ENCODE data around the gene HYAL3.
"Not testable (repeated sequence)": the region's sequence is repeated elsewhere in the genome, so short reads cannot be mapped to it uniquely, and the experiment has no call there.

Gene HYAL3

DNA sequence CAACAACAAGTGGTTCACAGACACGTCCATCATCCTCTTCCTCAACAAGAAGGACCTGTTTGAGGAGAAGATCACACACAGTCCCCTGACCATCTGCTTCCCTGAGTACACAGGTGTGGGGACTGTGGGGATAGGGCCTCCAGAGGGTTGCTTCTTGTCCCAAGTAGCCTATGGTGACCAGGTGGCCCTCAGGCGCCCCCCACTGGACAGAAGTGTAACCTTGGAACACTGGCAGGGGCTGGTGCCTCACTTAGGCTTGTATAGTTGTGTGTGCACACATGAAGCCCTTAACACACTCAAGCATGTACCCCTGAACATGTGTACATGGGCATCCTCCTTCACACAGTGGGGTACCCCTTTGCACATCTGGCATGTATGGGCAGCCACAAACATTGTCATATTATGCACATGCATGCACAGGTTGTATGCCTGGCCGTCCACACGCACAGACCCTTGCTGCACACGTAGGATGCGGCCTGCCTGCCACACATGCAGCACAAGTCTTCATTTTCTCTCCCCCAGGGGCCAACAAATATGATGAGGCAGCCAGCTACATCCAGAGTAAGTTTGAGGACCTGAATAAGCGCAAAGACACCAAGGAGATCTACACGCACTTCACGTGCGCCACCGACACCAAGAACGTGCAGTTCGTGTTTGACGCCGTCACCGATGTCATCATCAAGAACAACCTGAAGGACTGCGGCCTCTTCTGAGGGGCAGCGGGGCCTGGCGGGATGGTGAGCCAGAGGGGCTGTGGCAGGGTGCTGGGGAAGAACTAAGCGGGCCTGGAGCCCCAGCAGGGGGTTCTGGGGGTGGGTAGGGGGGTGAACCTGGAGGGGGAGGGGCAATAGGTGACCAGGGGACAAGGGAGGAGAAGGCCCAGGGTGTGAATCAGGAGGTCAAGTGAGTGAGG, 42.0 kb downstream of the HYAL3 start:
- DNase-seq (ENCODE audit: low spot score), result peak; percentile 42

DNA sequence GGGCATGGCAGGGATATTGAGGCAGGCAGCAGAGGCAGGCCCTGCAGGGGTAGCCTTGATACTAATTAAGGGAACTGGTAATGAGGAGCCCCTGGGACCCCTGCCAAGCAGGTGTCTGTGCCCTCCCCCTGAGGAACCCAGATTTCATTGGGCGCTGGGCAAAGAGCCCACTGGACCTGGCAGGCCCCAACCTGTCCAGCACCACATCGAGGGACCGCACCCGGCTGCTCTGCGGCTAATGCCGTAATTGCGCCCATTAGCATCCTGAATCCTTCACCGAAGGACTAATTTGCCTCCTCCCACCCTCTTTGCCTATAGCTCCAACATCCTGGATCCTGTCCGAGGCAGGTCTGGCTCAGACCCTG, 44.0 kb downstream of the HYAL3 start:
- no peak for DNase-seq (ENCODE audit: low spot score)

DNA sequence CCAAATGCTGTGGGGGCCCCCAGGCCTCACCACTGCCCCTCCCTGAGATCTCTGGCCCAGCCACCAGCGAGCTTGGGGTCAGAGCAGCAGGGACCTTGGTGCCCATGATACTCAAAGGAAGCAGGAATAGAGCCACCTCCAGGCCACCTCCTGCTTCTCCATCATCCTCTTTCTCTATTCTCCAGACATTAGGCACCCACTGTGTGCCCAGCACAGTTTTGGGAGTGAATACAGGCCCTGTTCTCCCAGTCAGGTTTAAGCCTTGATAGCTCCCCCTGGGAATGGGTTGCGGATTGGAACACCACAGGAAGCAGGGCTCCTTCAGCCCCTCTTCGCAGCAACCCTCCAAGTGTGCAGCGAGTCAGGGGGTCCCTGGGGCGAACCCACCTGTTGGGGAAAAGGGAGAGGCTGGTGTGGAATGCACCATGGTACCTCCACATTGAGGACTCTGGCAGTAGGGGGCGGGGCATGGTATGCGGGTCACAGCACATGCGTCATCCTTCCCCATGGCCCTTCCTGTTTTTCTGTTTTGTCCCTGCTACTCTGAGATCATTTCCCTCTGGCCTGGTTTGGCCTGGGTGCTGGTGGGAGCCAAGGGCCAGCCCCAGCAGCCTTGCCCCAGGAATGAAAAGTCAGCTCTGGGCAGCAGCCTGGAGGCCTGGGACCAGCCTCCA, 44.5 kb downstream of the HYAL3 start:
- DNase-seq (ENCODE audit: low spot score), result no peak

DNA sequence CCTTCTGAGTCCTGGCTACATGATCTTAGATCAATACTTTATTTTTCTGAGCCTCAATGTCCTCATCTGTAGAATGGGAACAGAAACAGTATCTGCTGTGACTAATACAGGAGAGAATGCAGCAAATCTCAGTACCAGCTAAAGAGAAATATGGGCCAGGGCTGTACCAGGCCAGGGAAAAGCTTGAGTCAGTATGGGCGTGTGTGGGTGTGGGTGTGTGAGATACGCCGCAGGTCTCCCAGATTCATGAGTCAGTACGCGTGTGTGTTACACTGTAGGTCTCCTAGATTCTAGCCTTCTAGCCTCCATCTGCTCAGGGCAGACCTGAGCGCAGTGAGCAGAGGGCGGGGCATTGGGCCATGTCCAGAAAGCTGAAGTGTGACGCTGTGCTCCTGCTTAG, 48.0 kb downstream of the HYAL3 start:
- peak; percentile 78 for DNase-seq (ENCODE audit: low spot score)

DNA sequence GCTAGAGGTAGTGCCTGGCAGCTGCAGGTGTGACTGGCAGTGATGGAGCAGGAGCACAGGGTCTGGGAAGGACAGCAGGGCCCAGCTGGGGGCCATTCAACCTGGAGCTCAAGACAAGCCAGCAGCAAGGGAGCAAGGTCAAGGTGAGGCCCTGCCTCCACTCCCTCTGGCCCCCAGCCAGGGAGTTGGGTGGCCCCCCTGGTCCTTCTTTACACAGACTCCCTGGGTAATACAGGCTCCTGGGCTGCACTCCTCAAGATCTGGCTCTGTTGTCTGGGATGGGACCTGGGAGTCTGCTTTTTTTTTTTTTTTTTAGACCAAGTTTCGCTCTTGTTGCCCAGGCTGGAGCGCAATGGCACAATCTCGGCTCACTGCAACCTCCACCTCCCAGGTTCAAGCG, 48.7 kb downstream of the HYAL3 start:
- DNase-seq (ENCODE audit: low spot score), result no peak

DNA sequence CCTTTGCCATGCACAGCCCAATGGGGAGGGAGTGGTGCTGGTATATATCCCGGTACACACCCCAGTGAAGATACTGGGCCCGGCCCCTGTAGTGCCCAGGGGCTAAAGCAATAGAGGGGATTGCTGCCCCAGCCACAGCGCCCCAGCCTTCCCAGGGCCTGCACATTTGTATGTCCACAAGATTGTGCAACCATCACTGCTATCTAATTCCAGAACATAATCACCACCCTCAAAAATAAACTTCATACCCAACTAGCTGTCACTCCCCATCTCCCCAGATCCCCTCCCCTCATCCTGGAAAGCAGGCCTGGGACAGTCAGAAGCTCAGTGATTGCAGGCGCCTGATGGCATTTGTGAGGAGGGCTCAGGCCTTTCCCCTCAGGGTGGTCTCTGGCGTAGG, 49.7 kb downstream of the HYAL3 start:
- DNase-seq (ENCODE audit: low spot score), result no peak

DNA sequence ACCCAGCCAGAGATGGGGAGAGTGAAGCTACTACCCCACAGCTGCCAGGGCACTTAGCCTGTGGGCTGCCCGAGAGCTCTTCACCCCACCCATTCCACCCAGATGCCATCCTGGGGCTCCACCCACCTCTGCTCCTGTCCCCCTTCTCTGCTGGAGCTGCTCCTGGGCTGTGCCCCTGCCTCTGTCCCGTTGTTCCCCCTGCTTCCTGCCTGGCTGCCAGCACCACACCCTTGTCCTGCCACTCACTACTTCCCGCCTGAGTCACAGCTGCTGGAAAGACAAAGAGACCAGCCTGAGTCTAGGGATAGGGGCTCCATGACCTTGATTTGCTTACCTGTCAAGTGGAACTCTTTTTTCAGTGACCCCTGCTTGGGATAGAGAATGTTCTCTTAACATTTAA, 50.8 kb downstream of the HYAL3 start:
- no peak for DNase-seq (ENCODE audit: low spot score)

DNA sequence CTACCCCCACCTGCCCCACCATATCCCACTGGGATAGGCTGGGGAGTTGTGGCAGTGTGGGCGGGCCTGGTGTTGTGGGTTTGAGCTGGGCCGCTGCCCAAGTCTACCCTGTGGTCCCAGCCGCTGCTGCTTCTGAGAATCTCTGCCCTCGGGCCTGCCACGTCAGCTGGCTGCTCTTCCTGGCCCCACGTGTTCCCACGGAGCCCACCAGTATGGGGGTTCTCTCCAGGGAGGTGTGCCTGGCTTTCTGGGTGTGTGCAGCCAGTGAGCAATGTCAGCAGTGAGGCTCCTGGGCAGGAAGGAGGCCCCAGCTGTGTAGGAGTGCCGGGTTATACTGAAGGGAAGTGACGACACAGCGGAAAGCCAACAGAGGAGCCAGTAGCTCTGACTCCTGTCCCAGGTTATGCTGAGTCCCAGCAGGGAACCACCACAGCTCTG, 52.7 kb downstream of the HYAL3 start:
- no peak for DNase-seq (ENCODE audit: low spot score)

DNA sequence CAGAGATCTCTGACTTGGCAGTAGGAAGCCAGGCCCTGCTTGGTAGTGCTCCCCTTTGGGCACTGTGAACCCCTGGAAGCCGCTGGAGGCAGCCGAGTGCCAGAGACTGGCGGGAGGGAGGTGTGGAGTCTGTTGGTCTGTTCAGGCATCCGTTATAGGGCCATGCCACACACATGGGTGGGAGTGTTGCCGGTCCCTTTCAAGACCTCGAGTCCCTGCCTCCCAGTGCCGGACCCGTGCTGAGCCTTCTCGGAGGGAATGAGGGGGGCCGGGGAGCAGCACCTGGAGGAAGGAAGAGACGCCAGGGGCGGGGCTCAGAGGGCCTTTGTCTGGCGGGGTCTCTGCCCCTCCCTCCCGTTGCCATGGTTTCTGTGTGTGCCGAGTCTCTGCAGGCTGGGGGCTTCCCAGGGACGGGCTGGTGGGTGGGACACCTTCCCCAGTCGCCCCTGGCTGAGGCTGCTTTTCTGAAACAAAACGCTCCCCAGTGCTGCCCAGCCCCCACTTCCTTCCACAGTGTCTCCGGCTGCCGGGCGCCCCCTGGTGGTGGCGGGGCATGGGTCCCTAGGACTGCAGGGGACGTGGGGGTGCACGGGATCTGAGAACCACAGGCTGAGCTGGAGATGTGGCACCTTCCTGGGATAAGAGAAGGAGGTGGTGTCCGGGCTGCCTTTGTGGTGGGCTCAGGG, 53.2 kb downstream of the HYAL3 start:
- peak; percentile 89 for DNase-seq (ENCODE audit: low spot score)

DNA sequence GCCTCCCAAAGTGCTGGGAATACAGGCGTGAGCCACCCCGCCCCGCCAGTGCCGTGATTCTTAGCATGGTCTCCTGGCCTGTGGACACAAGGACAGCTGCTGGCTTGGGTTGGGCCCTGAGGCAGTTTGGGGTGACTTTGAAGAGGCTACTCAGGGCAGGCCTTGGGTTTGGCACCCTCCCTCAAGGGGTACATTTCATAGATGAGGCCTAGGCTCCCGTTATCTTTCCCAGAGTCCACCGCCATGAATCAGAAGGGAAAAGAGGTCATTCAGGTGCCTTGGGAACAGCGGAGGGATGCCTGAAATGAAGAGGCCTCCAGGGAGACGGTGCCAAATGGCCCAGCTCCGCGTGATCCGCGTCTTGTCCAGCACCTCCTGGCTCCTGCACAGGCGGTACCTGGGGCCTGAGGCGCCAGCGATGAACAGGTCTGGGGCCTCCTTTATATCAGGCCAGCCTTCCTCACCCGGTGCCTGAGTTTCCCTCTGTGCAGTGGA, 53.9 kb downstream of the HYAL3 start:
- DNase-seq (ENCODE audit: low spot score), result no peak

DNA sequence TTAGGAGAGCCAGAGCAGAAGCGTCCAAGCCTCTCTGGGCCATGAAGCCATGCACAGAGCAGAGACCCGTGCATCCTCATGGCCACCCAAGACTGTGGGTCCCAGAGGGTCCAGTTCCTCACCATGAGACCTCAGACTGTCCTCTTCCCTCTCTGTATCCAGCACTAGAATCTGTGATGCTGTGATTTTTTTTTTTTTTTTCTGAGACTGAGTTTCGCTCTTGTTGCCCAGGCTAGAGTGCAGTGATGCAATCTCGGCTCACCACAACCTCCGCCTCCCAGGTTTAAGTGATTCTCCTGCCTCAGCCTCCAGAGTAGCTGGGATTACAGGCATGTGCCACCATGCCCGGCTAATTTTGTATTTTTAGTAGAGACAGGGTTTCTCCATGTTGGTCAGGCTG, 54.4 kb downstream of the HYAL3 start:
- not testable (repeated sequence) for DNase-seq (ENCODE audit: low spot score)

DNA sequence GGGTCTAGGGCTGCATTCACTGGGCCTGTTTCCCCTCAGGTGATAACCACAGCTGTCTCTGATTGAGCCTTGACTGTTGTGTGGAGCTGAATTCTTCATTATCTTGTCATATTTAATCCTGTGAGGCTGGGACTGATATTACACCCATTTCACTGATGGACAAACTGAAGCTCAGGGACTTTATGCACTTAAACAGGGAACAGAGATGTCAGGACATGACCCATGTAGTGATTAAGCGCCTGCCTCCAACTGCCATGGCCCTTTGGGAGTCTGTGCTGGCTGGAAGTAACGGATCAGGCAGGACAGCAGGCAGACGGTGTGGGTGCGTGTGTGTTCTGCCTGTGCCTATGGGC, 55.7 kb downstream of the HYAL3 start:
- no peak for DNase-seq (ENCODE audit: low spot score)

DNA sequence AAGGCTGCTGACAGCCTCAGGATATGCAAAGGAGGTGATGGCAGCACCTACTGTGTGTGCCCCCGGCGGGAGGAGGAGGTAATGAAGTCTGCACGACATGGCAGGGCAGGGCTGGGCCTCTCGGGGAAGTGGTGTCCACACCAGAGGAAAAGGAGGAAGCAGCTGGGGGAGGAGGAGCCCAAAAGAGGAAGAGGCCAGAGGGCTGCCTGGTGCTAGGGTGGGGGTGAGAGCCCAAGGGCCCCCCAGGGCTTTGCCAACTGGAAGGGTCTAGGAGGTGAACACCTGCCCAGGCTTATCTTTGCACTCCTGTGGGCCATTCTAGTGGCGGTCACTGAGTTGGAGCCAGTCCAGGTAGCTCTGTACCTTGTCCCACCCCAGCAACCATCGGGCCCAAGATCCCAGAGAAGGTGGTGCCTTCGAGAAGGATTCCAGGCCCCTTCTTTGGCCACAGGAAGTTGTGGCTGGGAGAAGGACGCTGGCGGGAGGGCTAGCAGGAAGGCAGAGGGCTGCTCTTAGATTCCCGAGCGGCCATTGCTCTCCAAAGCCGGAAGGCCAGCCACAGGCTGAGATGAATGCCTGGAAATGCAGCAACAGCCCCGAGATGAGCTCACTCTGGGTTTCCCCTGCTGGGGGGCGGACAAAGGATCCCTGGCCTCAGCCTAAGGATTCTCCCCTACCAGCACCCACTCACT, 56.2 kb downstream of the HYAL3 start:
- no peak for DNase-seq (ENCODE audit: low spot score)

All from hematopoietic multipotent progenitor cell treated with erythropoietin and hydrocortisone succinate and interleukin-3 and kit ligand, for 15 days (in vitro differentiated cells).